Gastroesophageal sphincter (tissue), 3 donors: ENCODE results near the gene GTF3C2.
"Not testable (repeated sequence)": the region's sequence is repeated elsewhere in the genome, so short reads cannot be mapped to it uniquely, and the experiment has no call there.

Experiments used
- POLR2A ChIP-seq, 2 donors: fragments of 450-650 bp; IDR thresholded peaks; one replicate each; pipeline ENCODE4 v1.6.1; 2017; ENCODE audit warnings: antibody characterized with exemption in 2 of 2, mild to moderate bottlenecking in 2 of 2, moderate library complexity in 1 of 2
- TF ChIP-seq, protein P1 (sequence below), 4 experiments: fragments of 200-600 bp in 2 of 4; fragments of 450-650 bp in 2 of 4; sonication (generic) in 1 of 4; IDR thresholded peaks; one replicate each; pipeline ENCODE4 v1.5.1; 2017 to 2019; ENCODE audit warnings: antibody characterized with exemption in 4 of 4, mild to moderate bottlenecking in 2 of 4, moderate library complexity in 2 of 4

DNA sequence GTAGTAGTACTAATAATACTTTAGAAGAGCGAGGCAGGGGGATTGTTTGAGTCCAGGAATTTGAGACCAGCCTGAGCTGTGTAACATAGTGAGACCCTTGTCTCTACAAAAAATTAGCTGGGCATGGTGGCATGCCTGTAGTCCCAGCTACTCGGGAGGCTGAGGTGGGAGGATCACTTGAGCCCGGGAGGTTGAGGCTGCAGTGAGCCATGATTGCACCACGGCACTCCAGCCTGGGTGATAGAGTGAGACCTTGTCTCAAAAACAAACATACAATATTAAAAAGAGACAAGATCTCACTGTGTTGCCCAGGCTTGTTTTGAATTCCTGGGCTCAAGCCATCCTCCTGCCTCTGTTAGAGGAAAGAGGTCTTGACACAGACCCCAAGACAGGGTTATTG lies 56.0 kb downstream of the GTF3C2 start:
- TF ChIP-seq POLR2A (IDR thresholded peaks at IDR 0.05), result not testable (repeated sequence)
- TF ChIP-seq, protein P1, sequence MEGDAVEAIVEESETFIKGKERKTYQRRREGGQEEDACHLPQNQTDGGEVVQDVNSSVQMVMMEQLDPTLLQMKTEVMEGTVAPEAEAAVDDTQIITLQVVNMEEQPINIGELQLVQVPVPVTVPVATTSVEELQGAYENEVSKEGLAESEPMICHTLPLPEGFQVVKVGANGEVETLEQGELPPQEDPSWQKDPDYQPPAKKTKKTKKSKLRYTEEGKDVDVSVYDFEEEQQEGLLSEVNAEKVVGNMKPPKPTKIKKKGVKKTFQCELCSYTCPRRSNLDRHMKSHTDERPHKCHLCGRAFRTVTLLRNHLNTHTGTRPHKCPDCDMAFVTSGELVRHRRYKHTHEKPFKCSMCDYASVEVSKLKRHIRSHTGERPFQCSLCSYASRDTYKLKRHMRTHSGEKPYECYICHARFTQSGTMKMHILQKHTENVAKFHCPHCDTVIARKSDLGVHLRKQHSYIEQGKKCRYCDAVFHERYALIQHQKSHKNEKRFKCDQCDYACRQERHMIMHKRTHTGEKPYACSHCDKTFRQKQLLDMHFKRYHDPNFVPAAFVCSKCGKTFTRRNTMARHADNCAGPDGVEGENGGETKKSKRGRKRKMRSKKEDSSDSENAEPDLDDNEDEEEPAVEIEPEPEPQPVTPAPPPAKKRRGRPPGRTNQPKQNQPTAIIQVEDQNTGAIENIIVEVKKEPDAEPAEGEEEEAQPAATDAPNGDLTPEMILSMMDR (IDR thresholded peaks at IDR 0.05), result not testable (repeated sequence)
